SK-N-SH (cell line): Measurements from ENCODE around the gene DSP. TPM values are rescaled to one million over a fixed set of nuclear protein-coding genes. Genes with fewer than 3 reads are reported as not detected.

Source experiments
- CTCF ChIA-PET: fragments of 300-600, 350-600 bp; formaldehyde crosslinking; extraction: SDS; loops from one replicate; lab custom pipeline; 2021; lab: Yijun Ruan, JAX
- POLR2A ChIA-PET: fragments of 350-600 bp; sonication (Branson Sonifier 250); formaldehyde crosslinking; extraction: SDS; loops from one replicate; lab custom pipeline; 2020; ENCODE audit warnings: antibody characterized with exemption, inconsistent platforms; lab: Yijun Ruan, JAX
- DNase-seq: peaks from one replicate; pipeline ENCODE4 v3.0.0; 2012
- H2AFZ ChIP-seq: fragments of 200-600 bp; sonication (generic); 2 replicates; pipeline ENCODE4 v1.8.1; 2016; ENCODE audit warnings: antibody characterized with exemption, mild to moderate bottlenecking, low read depth
- H3F3A ChIP-seq: fragments of 200-600 bp; sonication (generic); replicated peaks from 2 replicates; pipeline ENCODE3; 2016; ENCODE audit warnings: antibody characterized with exemption, mild to moderate bottlenecking; ENCODE audit not compliant: insufficient read depth
- H3K27ac ChIP-seq, 2 experiments: fragments of 200-500 bp in 1 of 2; fragments of 200-600 bp in 1 of 2; sonication (Bioruptor generic) in 1 of 2; sonication (generic), shearing (Covaris generic) in 1 of 2; 2 replicates each; pipeline versions ENCODE4 v1.5.1 to v1.6.1; 2014 to 2016; ENCODE audit warnings: low read depth in 2 of 2, inconsistent platforms in 1 of 2, low read length in 1 of 2, mild to moderate bottlenecking in 1 of 2, mixed read lengths in 1 of 2
- H3K27me3 ChIP-seq: fragments of 200-600 bp; sonication (generic), shearing (Covaris generic); 2 replicates; pipeline ENCODE4 v1.6.1; 2016; ENCODE audit warnings: mixed run types; ENCODE audit not compliant: insufficient read depth
- H3K36me3 ChIP-seq, 2 experiments: fragments of 200-500 bp in 1 of 2; fragments of 200-600 bp in 1 of 2; sonication (Bioruptor generic) in 1 of 2; sonication (generic) in 1 of 2; replicated peaks in 1 of 2; 2 replicates each; pipeline versions ENCODE3 to v1.5.1; 2014 to 2016; ENCODE audit warnings: low read length in 1 of 2, mild to moderate bottlenecking in 1 of 2; ENCODE audit not compliant: insufficient read depth in 2 of 2, control insufficient read depth in 1 of 2
- H3K4me1 ChIP-seq, 2 experiments: fragments of 200-500 bp in 1 of 2; fragments of 200-600 bp in 1 of 2; sonication (Bioruptor generic) in 1 of 2; sonication (generic), shearing (Covaris generic) in 1 of 2; 2 replicates each; pipeline versions ENCODE4 v1.5.1 to v1.6.1; 2014 to 2016; ENCODE audit warnings: low read depth in 1 of 2, low read length in 1 of 2, mixed run types in 1 of 2; ENCODE audit not compliant: insufficient read depth in 2 of 2, control insufficient read depth in 1 of 2
- H3K4me2 ChIP-seq: fragments of 200-600 bp; sonication (generic), shearing (Covaris generic); 2 replicates; pipeline ENCODE4 v1.6.1; 2017; ENCODE audit warnings: mixed run types
- H3K4me3 ChIP-seq, 2 experiments: fragments of 200-500 bp in 1 of 2; fragments of 200-600 bp in 1 of 2; sonication (Bioruptor generic) in 1 of 2; sonication (generic), shearing (Covaris generic) in 1 of 2; 2 replicates each; pipeline versions ENCODE4 v1.5.1 to v1.8.1; 2014 to 2016; ENCODE audit warnings: low read depth in 2 of 2, inconsistent platforms in 1 of 2, low read length in 1 of 2, mild to moderate bottlenecking in 1 of 2, mixed read lengths in 1 of 2, moderate library complexity in 1 of 2
- H3K79me2 ChIP-seq: fragments of 200-600 bp; sonication (generic); 2 replicates; pipeline ENCODE4 v1.8.1; 2017; ENCODE audit warnings: mild to moderate bottlenecking; ENCODE audit not compliant: insufficient read depth
- H3K9ac ChIP-seq: fragments of 200-600 bp; sonication (generic); 2 replicates; pipeline ENCODE4 v1.6.1; 2017; ENCODE audit warnings: mixed run types
- H3K9me2 ChIP-seq: fragments of 200-600 bp; sonication (generic); 2 replicates; pipeline ENCODE4 v1.6.1; 2017; ENCODE audit warnings: mixed run types
- H3K9me3 ChIP-seq: fragments of 200-600 bp; sonication (generic); 2 replicates; pipeline ENCODE4 v1.6.1; 2017; ENCODE audit warnings: mixed run types, mild to moderate bottlenecking, moderate library complexity
- H4K20me1 ChIP-seq: fragments of 200-600 bp; sonication (generic); 2 replicates; pipeline ENCODE4 v1.6.1; 2017; ENCODE audit warnings: mild to moderate bottlenecking, mixed run types; ENCODE audit not compliant: insufficient read depth
- CHD2 ChIP-seq: fragments of 150-350 bp; IDR thresholded peaks from 2 replicates; pipeline ENCODE4 v1.6.1; 2018; ENCODE audit warnings: low read length; ENCODE audit not compliant: partially characterized antibody
- CTCF ChIP-seq: fragments of 200-600 bp; sonication (generic); IDR thresholded peaks from 2 replicates; pipeline ENCODE4 v1.6.1; 2017; ENCODE audit warnings: antibody characterized with exemption, mild to moderate bottlenecking, moderate library complexity
- EP300 ChIP-seq, 2 experiments: IDR thresholded peaks; 2 replicates each; pipeline versions ENCODE4 v1.4.0 to v1.6.1; 2012; ENCODE audit warnings: borderline replicate concordance in 1 of 2, low read depth in 1 of 2, low read length in 1 of 2
- FOSL2 ChIP-seq: IDR thresholded peaks from 2 replicates; pipeline ENCODE4 v1.4.0; 2012; ENCODE audit warnings: low read depth, mild to moderate bottlenecking, moderate library complexity, borderline replicate concordance
- FOXJ3 ChIP-seq: sonication (generic); formaldehyde crosslinking; IDR thresholded peaks from 2 replicates; pipeline ENCODE4 v1.5.1; 2020; ENCODE audit warnings: mild to moderate bottlenecking, missing genetic modification reagents
- GABPA ChIP-seq: IDR thresholded peaks from 2 replicates; pipeline ENCODE4 v1.4.0; 2012; ENCODE audit warnings: low read depth, mild to moderate bottlenecking
- GATA2 ChIP-seq: sonication (generic); formaldehyde crosslinking; IDR thresholded peaks from 2 replicates; pipeline ENCODE4 v1.5.0; 2020; ENCODE audit warnings: mild to moderate bottlenecking, missing genetic modification reagents
- MEF2A ChIP-seq: IDR thresholded peaks from 2 replicates; pipeline ENCODE4 v1.4.0; 2012; ENCODE audit warnings: low read depth, borderline replicate concordance
- NFIC ChIP-seq: IDR thresholded peaks from 2 replicates; pipeline ENCODE4 v1.4.0; 2012; ENCODE audit warnings: borderline replicate concordance
- RAD21 ChIP-seq: IDR thresholded peaks from 2 replicates; pipeline ENCODE4 v1.6.1; 2012; ENCODE audit warnings: mild to moderate bottlenecking, low read length
- RCOR1 ChIP-seq: fragments of 150-350 bp; IDR thresholded peaks from 2 replicates; pipeline ENCODE4 v1.6.1; 2017; ENCODE audit warnings: antibody characterized with exemption, low read length
- REST ChIP-seq: IDR thresholded peaks from 2 replicates; pipeline ENCODE4 v1.6.1; 2012; ENCODE audit warnings: mild to moderate bottlenecking, low read depth, low read length, moderate library complexity
- TAF1 ChIP-seq: IDR thresholded peaks from 2 replicates; pipeline ENCODE4 v1.6.1; 2012; ENCODE audit warnings: low read depth, mild to moderate bottlenecking, low read length, moderate library complexity, borderline replicate concordance
- TEAD4 ChIP-seq: IDR thresholded peaks from 2 replicates; pipeline ENCODE4 v1.4.0; 2012; ENCODE audit warnings: mild to moderate bottlenecking, borderline replicate concordance; ENCODE audit not compliant: insufficient read depth
- whole genome bisulfite sequencing: methylation state at CpG from one replicate; pipeline ENCODE4 v1.1.6; 2017; ENCODE audit warnings: low lambda C conversion rate; 5-methylcytosine and 5-hydroxymethylcytosine counted together
- polyA plus RNA-seq, 3 experiments: library from polyadenylated mRNA; depleted of rRNA; stranded (reverse); fragments of >200 nt; gene quantifications; 2 replicates each; pipeline ENCODE4 v1.2.3, GENCODE V29; 2012
- TF ChIP-seq, protein P1 (sequence below): IDR thresholded peaks from 2 replicates; pipeline ENCODE4; 2012

Gene DSP
- polyA plus RNA-seq, 1 of the 3 experiments (the other 2 are of a cell fraction): 0.02 TPM

DNA sequence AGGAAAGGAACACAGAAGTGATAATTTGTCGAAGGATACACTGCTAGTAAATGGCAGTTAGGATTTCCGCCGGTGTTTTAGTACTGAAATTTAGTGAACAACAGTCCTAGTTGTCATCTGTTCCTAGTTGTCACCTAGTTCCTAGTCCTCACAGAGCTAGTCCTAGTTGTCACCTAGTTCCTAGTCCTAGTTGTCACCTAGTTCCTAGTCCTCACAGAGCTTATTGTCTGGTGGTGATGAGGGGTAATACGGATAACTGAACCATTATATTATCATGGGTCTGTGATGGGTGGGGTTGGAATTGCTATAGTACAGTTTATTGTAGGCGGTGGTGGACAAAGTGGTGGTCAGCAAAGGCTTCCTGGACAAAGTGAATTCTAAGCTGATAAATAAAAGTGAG, 50.3 kb downstream of the DSP start:
- peaks cover 29 to 33% of the 10 kb centered on the region in 2 experiments for H3K36me3 ChIP-seq
- peak overlapping the region; percentile 95 for H3K4me2 ChIP-seq
- H3K9me2 ChIP-seq: no peaks in the 10 kb centered on the region
- peaks cover 28% of the 10 kb centered on the region for H4K20me1 ChIP-seq
- ChIA-PET CTCF (interaction anchor here (1.2 to 1.5 kb wide), 4 partner anchors 14 to 316 kb away, joined by 3 to 4 read pairs (median 3); no protein-coding TSS in a partner anchor), POLR2A (no interaction called here)
- no peaks in the 10 kb centered on the region for H3K9me3 ChIP-seq
- peaks cover 3 to 10% of the 10 kb centered on the region in 2 experiments; a peak in 3 of 4 replicates for H3K4me1 ChIP-seq
- WGBS: 96% methylated on average over 5 of the region's 5 CpGs
- no peak overlapping the region for H3K27ac ChIP-seq
- peak overlapping the region in 1 of 2 experiments; percentile 93; a peak in 1 of 4 replicates for H3K4me3 ChIP-seq
- peaks cover 7% of the 10 kb centered on the region for H3F3A ChIP-seq
- no peak for DNase-seq
- no peak overlapping the region for H2AFZ ChIP-seq
- H3K79me2 ChIP-seq: peaks cover 34% of the 10 kb centered on the region
- no peak overlapping the region for H3K9ac ChIP-seq
- no peaks in the 10 kb centered on the region for H3K27me3 ChIP-seq
- TF ChIP-seq TEAD4 (no peak), NFIC (no peak), RAD21 (no peak), FOSL2 (no peak), RCOR1 (no peak), GABPA (no peak), REST (no peak), CTCF (no peak), GATA2 (no peak), CHD2 (no peak), FOXJ3 (CRISPR knock-in tag) (no peak), MEF2A (no peak), TAF1 (no peak), EP300 (IDR thresholded peaks at IDR 0.05; ENCODE audit: borderline replicate concordance in 1 of 2, low read depth in 1 of 2, low read length in 1 of 2) (no peak)
- TF ChIP-seq, protein P1, sequence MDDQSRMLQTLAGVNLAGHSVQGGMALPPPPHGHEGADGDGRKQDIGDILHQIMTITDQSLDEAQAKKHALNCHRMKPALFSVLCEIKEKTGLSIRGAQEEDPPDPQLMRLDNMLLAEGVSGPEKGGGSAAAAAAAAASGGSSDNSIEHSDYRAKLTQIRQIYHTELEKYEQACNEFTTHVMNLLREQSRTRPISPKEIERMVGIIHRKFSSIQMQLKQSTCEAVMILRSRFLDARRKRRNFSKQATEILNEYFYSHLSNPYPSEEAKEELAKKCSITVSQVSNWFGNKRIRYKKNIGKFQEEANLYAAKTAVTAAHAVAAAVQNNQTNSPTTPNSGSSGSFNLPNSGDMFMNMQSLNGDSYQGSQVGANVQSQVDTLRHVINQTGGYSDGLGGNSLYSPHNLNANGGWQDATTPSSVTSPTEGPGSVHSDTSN: no peak
